Natural killer cell (primary cell): Measurements from ENCODE around the gene SUPT16H. TPM values are rescaled to one million over a fixed set of nuclear protein-coding genes. Genes with fewer than 3 reads are reported as not detected.

Experiments
- ATAC-seq, 3 donors: fragments of 150-1000 bp in 2 of 3; fragments of 200-7000 bp in 1 of 3; cut with Tn5 transposase; 1 replicate in 1 of 3; 2 replicates in 2 of 3; pipeline ENCODE4 v1.10.0; 2021; ENCODE audit warnings: mild to moderate bottlenecking in 2 of 3, moderate library complexity in 2 of 3
- DNase-seq, 2 donors: peaks; one replicate each; pipeline versions ENCODE4 v3.0.0 to v3.0.0-alpha.2; 2013 to 2021; ENCODE audit warnings: mixed read lengths in 1 of 2
- H3K27ac ChIP-seq: one replicate; pipeline ENCODE4 v1.5.1; 2013; ENCODE audit warnings: mild to moderate bottlenecking, low read length
- H3K27me3 ChIP-seq: one replicate; pipeline ENCODE4 v1.6.1; 2013; ENCODE audit warnings: low read length; ENCODE audit not compliant: control insufficient read depth, insufficient read depth
- H3K36me3 ChIP-seq: one replicate; pipeline ENCODE4 v1.6.1; 2013; ENCODE audit warnings: low read length; ENCODE audit not compliant: control insufficient read depth, insufficient read depth
- H3K4me1 ChIP-seq: one replicate; pipeline ENCODE4 v1.6.1; 2013; ENCODE audit warnings: low read length; ENCODE audit not compliant: control insufficient read depth, insufficient read depth
- H3K4me3 ChIP-seq: one replicate; pipeline ENCODE4 v1.5.1; 2013; ENCODE audit warnings: low read length
- H3K9me3 ChIP-seq: one replicate; pipeline ENCODE4 v1.6.1; 2013; ENCODE audit warnings: low read length; ENCODE audit not compliant: control insufficient read depth, insufficient read depth
- H3K27ac Mint-ChIP-seq, 2 donors: one replicate each; pipeline ENCODE4 v1.8.0; 2022; ENCODE audit warnings: mild to moderate bottlenecking in 2 of 2, mixed read lengths in 2 of 2, moderate library complexity in 1 of 2
- H3K27me3 Mint-ChIP-seq, 2 donors: one replicate each; pipeline ENCODE4 v1.8.0; 2022; ENCODE audit warnings: low read depth in 2 of 2, mixed read lengths in 2 of 2
- H3K36me3 Mint-ChIP-seq: one replicate; pipeline ENCODE4 v1.8.0; 2022; ENCODE audit warnings: mixed read lengths
- H3K4me1 Mint-ChIP-seq, 2 donors: one replicate each; pipeline ENCODE4 v1.8.0; 2022; ENCODE audit warnings: mixed read lengths in 2 of 2
- H3K4me3 Mint-ChIP-seq: one replicate; pipeline ENCODE4 v1.8.0; 2022; ENCODE audit warnings: mild to moderate bottlenecking, moderate library complexity, mixed read lengths
- H3K9me3 Mint-ChIP-seq, 2 donors: one replicate each; pipeline ENCODE4 v1.8.0; 2022; ENCODE audit warnings: mixed read lengths in 2 of 2
- CTCF ChIP-seq: fragments of 200-600 bp; IDR thresholded peaks from one replicate; pipeline ENCODE4 v1.8.0; 2022; ENCODE audit warnings: antibody characterized with exemption
- WGBS: methylation state at CpG from one replicate; pipeline ENCODE4 v1.1.7; 2013; ENCODE audit warnings: missing lambda C conversion rate; ENCODE audit not compliant: insufficient coverage; 5-methylcytosine and 5-hydroxymethylcytosine counted together
- intact Hi-C: fragments of 100-400 bp; cut with micrococcal nuclease; formaldehyde crosslinking; loops from one replicate; pipeline ENCODE4 v1.14.2; 2022
- total RNA-seq, 4 donors: library from RNA; stranded (reverse); fragments of 120-200 nt in 1 of 4; gene quantifications; one replicate each; pipeline versions ENCODE4 v1.2.3 to v1.2.4, GENCODE V29; 2013 to 2022

SUPT16H gene
- total RNA-seq, 3 donors from 2014 or later (not counting 1 experiment from before 2014, with no cell fraction given): 60.3 to 72.6 (median 65.1) TPM

- H3K27me3 ChIP-seq: no peaks in the 10 kb centered on the region
- H3K36me3 Mint-ChIP-seq: peaks cover 45% of the 10 kb centered on the region
- no peaks in the 10 kb centered on the region for H3K9me3 Mint-ChIP-seq
- 92% methylated on average over 4 of the region's 4 CpGs for WGBS
- H3K9me3 ChIP-seq: no peaks in the 10 kb centered on the region
- H3K4me3 Mint-ChIP-seq: no peak overlapping the region
- no peak for TF ChIP-seq CTCF
- H3K36me3 ChIP-seq: peaks cover 64% of the 10 kb centered on the region
- H3K4me1 Mint-ChIP-seq: peaks cover 0 to 6% of the 10 kb centered on the region in 2 donors
- peaks cover 3% of the 10 kb centered on the region for H3K4me1 ChIP-seq
- intact Hi-C loops: no loop called here
- ATAC-seq (no peak), DNase-seq (no peak)
- no peak overlapping the region for H3K4me3 ChIP-seq
- no peak overlapping the region for H3K27ac ChIP-seq
- H3K27ac Mint-ChIP-seq: no peak overlapping the region
- H3K27me3 Mint-ChIP-seq: no peaks in the 10 kb centered on the region
These were observed 13.7 kb downstream of the SUPT16H start for GRCh38 chr14:21369949-21370679.

- TF ChIP-seq CTCF: no peak
- Histone ChIP-seq H3K36me3 (peaks cover 85% of the 10 kb centered on the region), H3K27ac (no peak overlapping the region), H3K4me3 (no peak overlapping the region), H3K27me3 (no peaks in the 10 kb centered on the region), H3K4me1 (peaks cover 3% of the 10 kb centered on the region), H3K9me3 (no peaks in the 10 kb centered on the region)
- DNase-seq (no peak), ATAC-seq (no peak)
- Mint-ChIP-seq H3K4me3 (no peak overlapping the region), H3K27ac (no peak overlapping the region), H3K9me3 (no peaks in the 10 kb centered on the region), H3K36me3 (peaks cover 60% of the 10 kb centered on the region), H3K4me1 (no peaks in the 10 kb centered on the region), H3K27me3 (no peaks in the 10 kb centered on the region)
- intact Hi-C loops: no loop called here
- WGBS: 98% methylated on average over 6 of the region's 6 CpGs
These were observed 16.2 kb downstream of the SUPT16H start for GRCh38 chr14:21367582-21368144.

GRCh38 chr14:21356511-21356910, 27.3 kb downstream of the SUPT16H start:
- no peaks in the 10 kb centered on the region for H3K9me3 ChIP-seq
- Mint-ChIP-seq H3K27me3 (no peaks in the 10 kb centered on the region), H3K4me3 (no peak overlapping the region), H3K36me3 (peaks cover 38% of the 10 kb centered on the region), H3K9me3 (no peaks in the 10 kb centered on the region), H3K4me1 (peaks cover 0 to 5% of the 10 kb centered on the region in 2 donors), H3K27ac (peak overlapping the region in 1 of 2 donors; percentile 18)
- no peak overlapping the region for H3K4me3 ChIP-seq
- DNase-seq (no peak), ATAC-seq (no peak)
- no peaks in the 10 kb centered on the region for H3K4me1 ChIP-seq
- H3K27ac ChIP-seq: no peak overlapping the region
- no peak for TF ChIP-seq CTCF
- H3K27me3 ChIP-seq: no peaks in the 10 kb centered on the region
- over 99% methylated on average over 4 of the region's 4 CpGs for WGBS
- intact Hi-C loops: no loop called here
- peaks cover 88% of the 10 kb centered on the region for H3K36me3 ChIP-seq
